Smooth muscle cell (in vitro differentiated cells): ENCODE data around the gene KRT9. TPM values are rescaled to one million over a fixed set of nuclear protein-coding genes. Genes with fewer than 3 reads are reported as not detected.
"Not testable (repeated sequence)": the region's sequence is repeated elsewhere in the genome, so short reads cannot be mapped to it uniquely, and the experiment has no call there.

ENCODE experiments used
- DNase-seq: peaks from one replicate; lab custom pipeline; 2025; ENCODE audit not compliant: unreplicated experiment; lab: John Stamatoyannopoulos, UW
- H2AFZ ChIP-seq: fragments of 200-600 bp; sonication (generic); 2 replicates; pipeline ENCODE4 v1.6.0; 2016; ENCODE audit warnings: antibody characterized with exemption, low read depth, mild to moderate bottlenecking
- H3F3A ChIP-seq: fragments of 200-600 bp; sonication (generic); 2 replicates; pipeline ENCODE4 v1.6.0; 2017; ENCODE audit warnings: antibody characterized with exemption, low read depth
- H3K27ac ChIP-seq: fragments of 200-600 bp; sonication (generic); 2 replicates; pipeline ENCODE4 v1.5.1; 2016; ENCODE audit warnings: low read depth, mild to moderate bottlenecking
- H3K27me3 ChIP-seq: fragments of 200-600 bp; sonication (generic); 2 replicates; pipeline ENCODE4 v1.6.1; 2016; ENCODE audit warnings: low read depth, mild to moderate bottlenecking
- H3K36me3 ChIP-seq: fragments of 200-600 bp; sonication (generic); 2 replicates; pipeline ENCODE4 v1.5.1; 2016; ENCODE audit warnings: low read depth
- H3K4me1 ChIP-seq: fragments of 200-600 bp; sonication (generic); 2 replicates; pipeline ENCODE4 v1.5.1; 2016; ENCODE audit warnings: low read depth
- H3K4me2 ChIP-seq: fragments of 200-600 bp; sonication (generic); 2 replicates; pipeline ENCODE4 v1.6.0; 2016; ENCODE audit warnings: mild to moderate bottlenecking
- H3K4me3 ChIP-seq: fragments of 200-600 bp; sonication (generic); 2 replicates; pipeline ENCODE4 v1.5.1; 2016; ENCODE audit warnings: mild to moderate bottlenecking
- H3K79me2 ChIP-seq: fragments of 200-600 bp; sonication (generic); 2 replicates; pipeline ENCODE4 v1.6.0; 2016; ENCODE audit warnings: low read depth, mild to moderate bottlenecking
- H3K9ac ChIP-seq: fragments of 200-600 bp; sonication (generic); 2 replicates; pipeline ENCODE4 v1.6.0; 2016; ENCODE audit warnings: low read depth
- H3K9me3 ChIP-seq: fragments of 200-600 bp; sonication (generic); replicated peaks from 2 replicates; pipeline ENCODE4 v1.5.1; 2016; ENCODE audit warnings: low read depth
- H4K20me1 ChIP-seq: fragments of 200-600 bp; sonication (generic); 2 replicates; pipeline ENCODE4 v1.6.0; 2016; ENCODE audit warnings: low read depth
- CTCF ChIP-seq: fragments of 200-600 bp; sonication (generic); IDR thresholded peaks from 2 replicates; pipeline ENCODE4 v1.5.1; 2017; ENCODE audit warnings: borderline replicate concordance, mild to moderate bottlenecking, antibody characterized with exemption; ENCODE audit not compliant: insufficient read depth, poor library complexity, severe bottlenecking
- WGBS: methylation state at CpG from one replicate; pipeline ENCODE4 v1.1.7; 2016; ENCODE audit warnings: low lambda C conversion rate; 5-methylcytosine and 5-hydroxymethylcytosine counted together
- polyA plus RNA-seq: library from polyadenylated mRNA; unstranded; fragments of >200 nt; fragmentation: Nextera tagmentation; extraction: Ambion mirVana; gene quantifications from 2 replicates; pipeline ENCODE4 v1.2.1, GENCODE V29; 2016
- total RNA-seq: library from RNA; depleted of rRNA; stranded (reverse); fragments of >200 nt; gene quantifications from 2 replicates; pipeline ENCODE4 v1.2.3, GENCODE V29; 2014

The KRT9 gene
- total and polyA plus RNA-seq, 2 experiments from 2014 or later, result 0.22 TPM; not detected in 1

GRCh38 chr17:41583137-41584127 lies 11.6 kb upstream of the KRT9 start:
- Histone ChIP-seq H2AFZ (no peak overlapping the region), H3K27ac (no peak overlapping the region), H3K9me3 (no peaks in the 10 kb centered on the region), H3K4me3 (no peak overlapping the region), H3K4me1 (no peaks in the 10 kb centered on the region), H3K4me2 (no peak overlapping the region), H3K9ac (no peak overlapping the region), H3F3A (no peaks in the 10 kb centered on the region), H3K36me3 (no peaks in the 10 kb centered on the region), H4K20me1 (no peaks in the 10 kb centered on the region), H3K27me3 (no peaks in the 10 kb centered on the region), H3K79me2 (no peaks in the 10 kb centered on the region)
- no peak for DNase-seq
- WGBS, result 97% methylated on average over 26 of the region's 33 CpGs
- TF ChIP-seq CTCF, result no peak

DNA sequence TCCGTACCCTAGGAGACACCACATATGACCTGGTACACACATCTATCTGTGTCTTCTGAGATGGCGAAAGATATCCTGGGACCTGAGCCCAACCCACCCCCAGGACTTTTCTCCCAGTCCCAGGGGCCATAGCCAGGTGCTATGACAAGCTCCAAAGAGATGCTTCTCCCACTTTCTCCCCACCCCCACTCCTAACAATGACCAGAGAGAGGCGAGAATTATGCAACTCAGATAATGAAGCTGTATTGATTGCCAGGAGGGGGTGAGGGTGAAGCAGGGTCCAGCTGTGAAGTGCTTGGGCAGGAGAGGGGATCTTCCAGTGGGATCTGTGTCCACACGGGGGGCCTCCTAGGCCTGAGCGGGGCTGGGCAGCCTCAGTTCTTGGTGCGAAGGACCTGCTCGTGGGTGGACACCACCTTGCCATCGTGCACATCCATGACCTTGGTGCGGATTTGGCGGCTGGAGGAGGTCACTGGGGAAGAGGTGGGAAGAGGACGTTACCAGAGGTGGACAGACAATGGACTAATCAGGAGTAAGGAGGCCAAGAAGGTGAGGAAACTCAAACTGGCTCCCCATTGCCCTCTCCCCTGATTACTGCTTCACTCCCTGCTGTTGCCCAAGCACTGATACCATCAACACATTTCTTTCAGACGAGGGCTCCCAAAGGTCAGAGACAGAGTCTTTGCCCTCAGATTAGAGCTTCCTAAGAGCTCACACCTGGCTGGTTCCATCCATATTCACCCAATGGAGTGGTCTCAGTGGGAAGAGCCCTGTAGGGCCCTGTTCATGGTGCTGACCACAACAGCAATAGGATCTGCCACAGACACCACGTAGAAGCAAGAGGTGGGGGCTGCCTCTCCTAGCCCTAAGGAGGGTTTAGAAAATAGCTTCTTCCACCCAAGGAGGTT lies 10.5 kb upstream of the KRT9 start:
- not testable (repeated sequence) for H3K4me2 ChIP-seq, H3F3A ChIP-seq, H3K4me3 ChIP-seq, H2AFZ ChIP-seq, H3K27ac ChIP-seq, H4K20me1 ChIP-seq, H3K36me3 ChIP-seq, H3K4me1 ChIP-seq, H3K27me3 ChIP-seq, H3K9me3 ChIP-seq, H3K9ac ChIP-seq, H3K79me2 ChIP-seq, DNase-seq
- 91% methylated on average over 13 of the region's 13 CpGs for WGBS

GRCh38 chr17:41581366-41582060 lies 9.7 kb upstream of the KRT9 start:
- H4K20me1 ChIP-seq, result no peaks in the 10 kb centered on the region
- H3K27ac ChIP-seq, result peak overlapping the region; percentile 71
- H3K4me1 ChIP-seq, result no peaks in the 10 kb centered on the region
- H3K27me3 ChIP-seq, result no peaks in the 10 kb centered on the region
- H3K4me3 ChIP-seq, result no peak overlapping the region
- no peak overlapping the region for H2AFZ ChIP-seq
- no peak overlapping the region for H3K9ac ChIP-seq
- no peaks in the 10 kb centered on the region for H3K9me3 ChIP-seq
- no peaks in the 10 kb centered on the region for H3K79me2 ChIP-seq
- no peak overlapping the region for H3K4me2 ChIP-seq
- no peak for TF ChIP-seq CTCF
- no peak for DNase-seq
- H3F3A ChIP-seq, result no peaks in the 10 kb centered on the region
- 89% methylated on average over 4 of the region's 4 CpGs for WGBS
- no peaks in the 10 kb centered on the region for H3K36me3 ChIP-seq
